HFF-Myc (cell line): ENCODE measurements around the gene ADCY1.

Source experiments
- DNase-seq: peaks from one replicate; pipeline ENCODE4 v3.0.0-alpha.2; 2011; ENCODE audit warnings: low read depth; ENCODE audit errors: extremely low read depth
- H3K4me3 ChIP-seq: replicated peaks from 2 replicates; pipeline ENCODE4 v1.5.1; 2011; ENCODE audit warnings: low read depth, mild to moderate bottlenecking, control low read depth, low read length
- CTCF ChIP-seq: IDR thresholded peaks from 2 replicates; pipeline ENCODE4 v1.5.1; 2012; ENCODE audit warnings: mild to moderate bottlenecking, low read depth, low read length, control low read depth; ENCODE audit errors: missing control alignments

The ADCY1 gene

DNA sequence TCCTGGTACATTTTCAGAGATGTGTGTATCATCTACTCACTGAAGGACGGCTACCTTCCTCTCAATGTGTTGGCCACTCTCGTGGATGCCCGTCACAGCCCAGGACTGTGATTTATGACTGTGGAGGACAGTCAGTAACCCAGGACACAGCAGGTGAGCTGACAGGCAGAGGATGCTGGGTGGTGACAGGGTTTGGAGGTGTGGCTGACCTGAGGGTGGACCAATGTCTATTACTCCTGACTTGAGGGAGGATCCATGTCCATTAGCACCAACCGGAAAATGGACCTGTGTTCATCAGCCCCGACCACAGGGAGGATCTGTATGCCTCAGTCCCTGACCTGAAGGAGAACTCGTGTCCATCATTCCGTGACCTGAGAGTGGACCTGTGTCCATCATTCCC is 96.1 kb downstream of the ADCY1 start:
- no peak for DNase-seq
- H3K4me3 ChIP-seq: no peak overlapping the region
- TF ChIP-seq CTCF: no peak

GRCh38 chr7:45670717-45671116 is 96.5 kb downstream of the ADCY1 start:
- TF ChIP-seq CTCF: no peak
- H3K4me3 ChIP-seq: no peak overlapping the region
- no peak for DNase-seq

DNA sequence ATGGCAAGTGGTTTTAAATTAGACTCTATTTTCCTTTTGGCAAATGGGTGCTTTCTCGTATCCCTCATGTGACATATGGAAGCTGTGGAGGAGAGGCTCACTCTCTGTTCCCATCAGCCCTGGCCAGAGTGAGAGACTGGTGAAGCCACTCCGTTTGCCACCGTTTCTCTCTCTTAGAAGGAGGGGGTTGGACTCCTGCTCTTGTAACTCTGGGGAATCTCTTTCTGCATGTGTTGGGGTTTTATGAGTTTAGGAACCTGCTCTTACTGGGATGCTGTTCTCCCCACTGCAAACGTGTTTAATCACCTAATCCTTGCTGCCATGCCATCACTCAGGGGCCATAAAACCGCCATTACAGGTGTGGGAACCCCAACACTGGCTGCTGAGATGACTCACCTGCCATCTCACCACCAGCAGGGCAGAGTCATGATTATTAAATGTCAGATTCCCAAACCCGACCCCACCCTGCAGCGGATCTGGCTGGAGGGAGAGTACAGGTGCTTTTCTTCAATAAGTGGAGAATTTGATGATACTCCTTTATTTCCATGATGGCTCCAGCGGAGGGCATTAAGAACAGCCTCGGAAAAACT is 103.2 kb downstream of the ADCY1 start:
- no peak overlapping the region for H3K4me3 ChIP-seq
- TF ChIP-seq CTCF: no peak
- no peak for DNase-seq

DNA sequence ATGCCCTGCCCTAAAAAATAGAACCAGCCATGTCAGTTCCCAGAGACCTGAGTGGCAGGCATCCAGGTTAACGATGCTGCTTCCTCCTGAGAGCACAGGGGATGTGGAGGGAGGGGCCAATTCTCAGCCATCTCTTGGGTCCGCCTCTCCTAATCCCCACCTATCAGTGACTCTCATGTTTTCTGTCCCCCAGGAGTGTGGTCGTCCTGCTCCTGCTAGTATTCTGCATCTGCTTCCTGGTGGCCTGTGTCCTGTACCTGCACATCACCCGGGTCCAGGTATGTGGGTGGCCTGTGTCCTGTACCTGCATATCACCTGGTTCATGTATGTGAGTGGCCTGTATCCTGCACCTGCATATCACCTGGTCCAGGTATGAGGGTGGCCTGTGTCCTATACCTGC is 105.3 kb downstream of the ADCY1 start:
- no peak for TF ChIP-seq CTCF
- H3K4me3 ChIP-seq: no peak overlapping the region
- DNase-seq: no peak

DNA sequence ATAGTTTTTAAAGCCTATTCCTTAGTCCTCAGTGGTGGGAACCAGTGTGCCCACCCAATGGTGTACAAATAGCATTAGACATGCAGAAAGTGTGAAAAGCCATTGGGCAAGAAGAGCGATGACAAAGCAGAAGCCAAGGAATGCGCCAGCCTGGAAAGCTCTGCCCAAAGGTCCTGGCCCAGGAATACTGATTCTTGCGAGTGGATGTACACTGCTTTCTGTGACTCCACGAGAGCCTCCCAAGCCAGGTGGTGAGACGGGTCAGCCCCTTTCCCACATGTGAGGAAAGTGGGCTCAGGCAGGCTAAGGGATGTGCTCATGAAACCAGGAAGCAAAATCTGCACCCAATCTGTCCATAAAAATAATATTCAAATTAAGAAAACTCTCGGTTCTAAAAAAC is 106.6 kb downstream of the ADCY1 start:
- no peak for TF ChIP-seq CTCF
- no peak overlapping the region for H3K4me3 ChIP-seq

GRCh38 chr7:45681596-45682357 is 107.6 kb downstream of the ADCY1 start:
- DNase-seq: no peak
- TF ChIP-seq CTCF: no peak
- H3K4me3 ChIP-seq: no peak overlapping the region

More for the DNA sequence above, 106.6 kb downstream of the ADCY1 start:
- no peak for DNase-seq
